Measurements from ENCODE around the gene CROCC2. TPM values are rescaled to one million over a fixed set of nuclear protein-coding genes. Genes with fewer than 3 reads are reported as not detected.
A peak's percentile ranks its signal among the peaks of the same experiment; 100 is the strongest.

Gene CROCC2
- total and polyA plus RNA-seq, 2 of the 13 experiments (the other 11 are each of a cell fraction or from before 2014, with no cell fraction given), result not detected

GRCh38 chr2:240912878-240913809 lies 7.0 kb downstream of the CROCC2 start:
- Histone ChIP-seq H3K4me3 (replicated peaks in 1 of 3; ENCODE audit: insufficient read depth in 1 of 3, low read depth in 2 of 3, low read length in 3 of 3) (peak overlapping the region in 2 of 3 experiments; percentile 25 to 68; a peak in 2 of 6 replicates), H3K36me3 (replicated peaks in 1 of 2; ENCODE audit: control insufficient read depth in 1 of 2, insufficient read depth in 2 of 2, low read length in 2 of 2) (no peaks in the 10 kb centered on the region), H3K9me3 (ENCODE audit: low read length) (no peaks in the 10 kb centered on the region), H3K4me1 (ENCODE audit: insufficient read depth, low read length) (peaks cover 40% of the 10 kb centered on the region), H3K27ac (ENCODE audit: extremely low read length, insufficient read depth, low read length) (no peak overlapping the region), H3K79me2 (ENCODE audit: insufficient read depth, low read length) (no peaks in the 10 kb centered on the region), H3K9ac (ENCODE audit: insufficient read depth, low read depth, low read length) (peak overlapping the region; percentile 24; the same call in 1 of the 2 replicates), H4K20me1 (ENCODE audit: insufficient read depth, low read length) (no peaks in the 10 kb centered on the region), H3K4me2 (ENCODE audit: low read depth, low read length) (peak overlapping the region; percentile 81), H3K27me3 (ENCODE audit: control insufficient read depth in 1 of 2, insufficient read depth in 2 of 2, low read length in 2 of 2) (peaks cover 8 to 68% of the 10 kb centered on the region in 2 experiments; a peak in 4 of 5 replicates), H2AFZ (ENCODE audit: low read length) (no peak overlapping the region)
- FAIRE-seq, result no peak
- POLR2A ChIA-PET, result interaction anchor here (1.2 to 3.0 kb wide), 6 partner anchors 18 to 56 kb away, joined by 3 to 16 read pairs (median 7); partner anchors contain the start of gene MAB21L4
- in situ Hi-C loops (cut with HindIII; ENCODE audit: extremely low pct_ligation_motif_present, low pct_unique_long_range_greater_than_20kb), result no loop called here
- intact Hi-C loops (cut with micrococcal nuclease; ENCODE audit: unreplicated experiment), result loop anchor here (2.0 kb wide), 1 partner anchor 56 kb away; no protein-coding TSS in a partner anchor
- CTCF ChIA-PET (ENCODE audit: low intra/inter-chr PET ratio, low total read pairs), result interaction anchor here (1.5 to 3.0 kb wide), 4 partner anchors 56 to 78 kb away, joined by 4 to 25 read pairs (median 18); no protein-coding TSS in a partner anchor
- BruUV-seq (replicated peaks), result no TSS peak
- no peak for DNase-seq (ENCODE audit: low spot score)
- ATAC-seq, result peak; percentile 6
- WGBS (ENCODE audit: low lambda C conversion rate), result 32% methylated on average over 19 of the region's 21 CpGs
- no peak for TF ChIP-seq SKI (IDR thresholded peaks at IDR 0.05; ENCODE audit: partially characterized antibody)
- TF ChIP-seq, protein P1, sequence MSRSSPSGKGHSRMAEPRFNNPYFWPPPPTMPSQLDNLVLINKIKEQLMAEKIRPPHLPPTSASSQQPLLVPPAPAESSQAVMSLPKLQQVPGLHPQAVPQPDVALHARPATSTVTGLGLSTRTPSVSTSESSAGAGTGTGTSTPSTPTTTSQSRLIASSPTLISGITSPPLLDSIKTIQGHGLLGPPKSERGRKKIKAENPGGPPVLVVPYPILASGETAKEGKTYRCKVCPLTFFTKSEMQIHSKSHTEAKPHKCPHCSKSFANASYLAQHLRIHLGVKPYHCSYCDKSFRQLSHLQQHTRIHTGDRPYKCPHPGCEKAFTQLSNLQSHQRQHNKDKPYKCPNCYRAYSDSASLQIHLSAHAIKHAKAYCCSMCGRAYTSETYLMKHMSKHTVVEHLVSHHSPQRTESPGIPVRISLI (CRISPR knock-in tag; IDR thresholded peaks at IDR 0.05; ENCODE audit: borderline replicate concordance), result no peak
- TF ChIP-seq ZNF17 (CRISPR knock-in tag; IDR thresholded peaks at IDR 0.05), result no peak
- no peak for TF ChIP-seq ZNF329 (CRISPR knock-in tag; IDR thresholded peaks at IDR 0.05; ENCODE audit: low read depth)
- no peak for TF ChIP-seq ZKSCAN8 (CRISPR knock-in tag; IDR thresholded peaks at IDR 0.05; ENCODE audit: borderline replicate concordance)
- TF ChIP-seq ZNF264 (CRISPR knock-in tag; IDR thresholded peaks at IDR 0.05), result no peak
- 0 out of 2 replicates have a peak, but pooled peaks have one; percentile 10 for TF ChIP-seq NR1H2 (CRISPR knock-in tag; IDR thresholded peaks at IDR 0.05; ENCODE audit: borderline replicate concordance, low read depth)
- TF ChIP-seq ZSCAN31 (CRISPR knock-in tag; IDR thresholded peaks at IDR 0.05; ENCODE audit: low read depth), result no peak
- TF ChIP-seq ZNF530 (CRISPR knock-in tag; IDR thresholded peaks at IDR 0.05; ENCODE audit: low read depth), result no peak
- no peak for TF ChIP-seq RBFOX2 (IDR thresholded peaks at IDR 0.05; ENCODE audit: low read depth, low read length)
- 0 out of 2 replicates have a peak, but pooled peaks have one; percentile 17 for TF ChIP-seq ZNF280B (CRISPR knock-in tag; IDR thresholded peaks at IDR 0.05; ENCODE audit: borderline replicate concordance)
- no peak for TF ChIP-seq ZNF263 (CRISPR knock-in tag; IDR thresholded peaks at IDR 0.05)
- TF ChIP-seq XBP1 (CRISPR knock-in tag; IDR thresholded peaks at IDR 0.05), result no peak
- TF ChIP-seq NFRKB (IDR thresholded peaks at IDR 0.05), result no peak
- no peak for TF ChIP-seq TBX2 (CRISPR knock-in tag; IDR thresholded peaks at IDR 0.05; ENCODE audit: borderline replicate concordance)
- no peak for TF ChIP-seq ZNF672 (CRISPR knock-in tag; IDR thresholded peaks at IDR 0.05)
- 0 out of 2 replicates have a peak, but pooled peaks have one; percentile 16 for TF ChIP-seq ZBTB7A (CRISPR knock-in tag; IDR thresholded peaks at IDR 0.05)
- TF ChIP-seq MYC (CRISPR knock-in tag; IDR thresholded peaks at IDR 0.05; ENCODE audit: borderline replicate concordance), result no peak
- TF ChIP-seq RELA (CRISPR knock-in tag; IDR thresholded peaks at IDR 0.05), result no peak
- peak; percentile 41; the same call in 1 of the 2 replicates for TF ChIP-seq ZNF691 (CRISPR knock-in tag; IDR thresholded peaks at IDR 0.05; ENCODE audit: borderline replicate concordance, low read depth)
- no peak for TF ChIP-seq BCL6 (CRISPR knock-in tag; IDR thresholded peaks at IDR 0.05)
- no peak for TF ChIP-seq ZNF282 (IDR thresholded peaks at IDR 0.05; ENCODE audit: partially characterized antibody)

Data from HepG2 (cell line).